Peyer's patch (tissue), 4 donors: ENCODE results near the gene SEC14L5.

Experiments
- POLR2A ChIP-seq, 2 donors: fragments of 450-650 bp; IDR thresholded peaks; one replicate each; pipeline ENCODE4 v1.5.1; 2017; ENCODE audit warnings: antibody characterized with exemption in 2 of 2, mild to moderate bottlenecking in 2 of 2, moderate library complexity in 2 of 2
- TF ChIP-seq, protein P1 (sequence below), 6 experiments: fragments of 450-650 bp in 4 of 6; fragments of 200-600 bp in 2 of 6; sonication (generic) in 1 of 6; IDR thresholded peaks; one replicate each; pipeline ENCODE4 v1.5.1; 2017 to 2019; ENCODE audit warnings: antibody characterized with exemption in 6 of 6, mild to moderate bottlenecking in 3 of 6, moderate library complexity in 1 of 6

GRCh38 chr16:5018793-5019192 is 60.7 kb downstream of the SEC14L5 start:
- TF ChIP-seq, protein P1, sequence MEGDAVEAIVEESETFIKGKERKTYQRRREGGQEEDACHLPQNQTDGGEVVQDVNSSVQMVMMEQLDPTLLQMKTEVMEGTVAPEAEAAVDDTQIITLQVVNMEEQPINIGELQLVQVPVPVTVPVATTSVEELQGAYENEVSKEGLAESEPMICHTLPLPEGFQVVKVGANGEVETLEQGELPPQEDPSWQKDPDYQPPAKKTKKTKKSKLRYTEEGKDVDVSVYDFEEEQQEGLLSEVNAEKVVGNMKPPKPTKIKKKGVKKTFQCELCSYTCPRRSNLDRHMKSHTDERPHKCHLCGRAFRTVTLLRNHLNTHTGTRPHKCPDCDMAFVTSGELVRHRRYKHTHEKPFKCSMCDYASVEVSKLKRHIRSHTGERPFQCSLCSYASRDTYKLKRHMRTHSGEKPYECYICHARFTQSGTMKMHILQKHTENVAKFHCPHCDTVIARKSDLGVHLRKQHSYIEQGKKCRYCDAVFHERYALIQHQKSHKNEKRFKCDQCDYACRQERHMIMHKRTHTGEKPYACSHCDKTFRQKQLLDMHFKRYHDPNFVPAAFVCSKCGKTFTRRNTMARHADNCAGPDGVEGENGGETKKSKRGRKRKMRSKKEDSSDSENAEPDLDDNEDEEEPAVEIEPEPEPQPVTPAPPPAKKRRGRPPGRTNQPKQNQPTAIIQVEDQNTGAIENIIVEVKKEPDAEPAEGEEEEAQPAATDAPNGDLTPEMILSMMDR (IDR thresholded peaks at IDR 0.05) = no peak
- TF ChIP-seq POLR2A (IDR thresholded peaks at IDR 0.05) = no peak
